ENCODE measurements around the gene FLNB.
A peak's percentile ranks its signal among the peaks of the same experiment; 100 is the strongest.

Gene FLNB

GRCh38 chr3:58169371-58169770 is 161.1 kb downstream of the FLNB start:
- DNase-seq: no peak

DNA sequence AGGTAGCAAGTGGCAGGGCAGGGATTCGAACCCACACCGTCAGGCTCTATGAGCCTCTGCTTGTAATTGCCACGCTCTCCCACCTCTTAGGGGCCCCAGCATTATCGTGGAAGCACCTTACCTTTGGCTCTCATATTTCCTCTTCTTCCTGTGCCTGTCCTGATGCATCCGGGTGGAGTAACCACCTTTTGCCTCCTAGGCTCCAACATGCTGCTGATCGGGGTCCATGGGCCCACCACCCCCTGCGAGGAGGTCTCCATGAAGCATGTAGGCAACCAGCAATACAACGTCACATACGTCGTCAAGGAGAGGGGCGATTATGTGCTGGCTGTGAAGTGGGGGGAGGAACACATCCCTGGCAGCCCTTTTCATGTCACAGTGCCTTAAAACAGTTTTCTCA is 162.2 kb downstream of the FLNB start:
- no peak for DNase-seq

GRCh38 chr3:58171126-58171525 is 162.9 kb downstream of the FLNB start:
- no peak for DNase-seq

DNA sequence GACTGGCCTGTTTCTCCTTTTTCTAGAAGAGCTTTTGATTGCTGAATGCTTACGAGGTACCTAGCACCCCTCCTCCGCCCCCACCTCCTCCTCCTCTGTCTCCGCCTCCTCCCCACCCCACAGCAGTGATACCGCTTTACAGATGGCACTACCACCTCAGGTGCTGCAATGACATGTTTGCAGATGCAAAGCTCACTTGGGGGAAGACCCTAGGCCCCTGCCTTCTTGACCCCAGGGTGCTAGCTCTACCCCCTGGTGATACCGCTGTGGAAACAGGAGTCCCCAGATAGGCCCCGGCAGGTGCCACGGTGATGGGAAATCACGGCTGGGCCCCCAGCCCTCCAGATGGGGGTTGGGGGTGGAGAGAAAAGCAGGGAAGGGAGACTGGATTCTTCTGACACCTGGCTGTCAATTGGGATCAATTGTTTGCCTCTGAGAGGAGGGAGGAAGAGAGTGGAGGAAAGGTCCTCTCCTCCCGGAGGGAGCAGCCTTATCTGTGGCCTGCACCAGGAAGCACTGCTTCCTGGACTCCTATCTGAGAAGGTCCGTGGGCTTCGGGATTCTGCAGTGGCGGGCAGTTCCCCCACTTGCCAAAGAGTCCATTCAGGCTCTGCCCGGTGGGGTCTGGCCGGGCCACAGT is 164.9 kb downstream of the FLNB start:
- DNase-seq: no peak

DNA sequence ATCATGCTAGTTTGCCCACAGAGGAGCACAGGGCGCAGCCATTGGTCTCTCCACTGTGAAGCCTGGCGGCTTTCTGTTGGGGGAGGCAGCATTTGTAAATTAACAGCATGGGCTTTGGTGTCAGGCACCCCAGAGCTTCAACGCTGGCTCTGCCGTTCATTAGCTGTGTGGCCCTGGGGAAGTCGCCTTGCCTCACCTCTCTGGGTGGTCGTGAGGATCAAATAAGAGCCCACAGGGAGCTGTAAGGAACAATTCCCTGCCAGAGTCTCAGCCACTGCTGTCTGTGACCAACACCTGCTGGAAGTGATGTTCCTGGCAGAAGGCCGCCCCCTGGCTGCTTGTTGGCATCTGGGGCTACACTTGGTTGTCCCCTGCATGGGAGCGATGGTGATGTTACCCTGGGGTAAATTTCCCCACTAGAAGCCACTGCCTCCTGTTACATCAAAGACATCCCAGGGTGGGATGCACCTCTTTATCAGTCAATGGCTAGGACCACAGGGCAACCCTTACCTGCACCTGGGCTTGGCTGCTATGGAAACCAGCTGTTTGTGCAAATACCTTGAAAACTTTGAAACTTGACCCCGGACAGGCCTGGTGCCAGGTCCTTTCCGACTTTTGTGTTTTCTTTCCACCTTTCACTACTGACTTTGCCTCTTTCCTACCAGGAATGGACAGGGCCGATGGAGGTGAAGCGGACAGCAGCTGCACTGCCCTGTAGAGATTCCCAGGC is 165.6 kb downstream of the FLNB start:
- DNase-seq: no peak

GRCh38 chr3:58175187-58175436 is 166.9 kb downstream of the FLNB start:
- DNase-seq: no peak

GRCh38 chr3:58175437-58176184 is 167.4 kb downstream of the FLNB start:
- DNase-seq: no peak

- DNase-seq: no peak
These were observed 167.9 kb downstream of the FLNB start for GRCh38 chr3:58176185-58176530.

- no peak for DNase-seq
These were observed 168.7 kb downstream of the FLNB start for GRCh38 chr3:58176827-58177489.

DNA sequence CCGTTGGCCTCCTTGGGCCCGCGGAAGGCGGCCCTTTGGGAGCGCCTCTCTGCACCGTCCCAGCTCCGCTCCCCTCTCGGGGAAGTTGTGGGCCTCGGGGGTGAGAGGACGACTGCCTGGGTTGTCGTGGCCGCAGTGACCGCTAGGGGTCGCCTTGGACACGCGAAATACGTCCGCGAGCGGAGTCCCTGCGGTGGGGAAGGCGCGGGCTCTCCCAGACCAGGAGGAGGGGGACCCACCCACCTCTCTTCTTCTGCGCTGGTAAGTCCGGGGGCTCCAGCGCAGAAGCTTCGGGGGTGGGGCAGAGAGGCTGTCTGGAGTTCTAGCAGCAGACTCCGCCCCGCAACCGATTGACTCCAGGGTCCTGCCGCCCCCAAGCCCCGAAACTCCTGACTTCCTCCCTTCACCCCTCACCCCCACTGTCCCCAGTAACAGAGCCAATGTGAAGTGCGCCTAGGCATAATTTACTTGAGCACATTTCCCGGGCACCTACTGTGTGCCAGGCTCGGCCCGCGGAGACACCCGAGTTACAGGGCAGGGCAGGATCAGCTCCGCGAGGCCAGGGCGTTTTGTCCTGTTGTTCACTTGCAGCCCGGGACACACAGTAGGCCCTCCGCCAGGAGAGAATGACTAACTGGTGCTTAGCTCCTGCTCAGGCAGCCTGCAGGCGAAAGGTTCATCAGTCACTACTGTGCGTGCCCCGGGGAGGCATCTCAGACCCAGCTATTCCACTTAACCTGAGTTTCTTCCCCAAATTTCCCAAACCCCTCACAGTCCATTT is 169.7 kb downstream of the FLNB start:
- DNase-seq: peak; percentile 89

DNA sequence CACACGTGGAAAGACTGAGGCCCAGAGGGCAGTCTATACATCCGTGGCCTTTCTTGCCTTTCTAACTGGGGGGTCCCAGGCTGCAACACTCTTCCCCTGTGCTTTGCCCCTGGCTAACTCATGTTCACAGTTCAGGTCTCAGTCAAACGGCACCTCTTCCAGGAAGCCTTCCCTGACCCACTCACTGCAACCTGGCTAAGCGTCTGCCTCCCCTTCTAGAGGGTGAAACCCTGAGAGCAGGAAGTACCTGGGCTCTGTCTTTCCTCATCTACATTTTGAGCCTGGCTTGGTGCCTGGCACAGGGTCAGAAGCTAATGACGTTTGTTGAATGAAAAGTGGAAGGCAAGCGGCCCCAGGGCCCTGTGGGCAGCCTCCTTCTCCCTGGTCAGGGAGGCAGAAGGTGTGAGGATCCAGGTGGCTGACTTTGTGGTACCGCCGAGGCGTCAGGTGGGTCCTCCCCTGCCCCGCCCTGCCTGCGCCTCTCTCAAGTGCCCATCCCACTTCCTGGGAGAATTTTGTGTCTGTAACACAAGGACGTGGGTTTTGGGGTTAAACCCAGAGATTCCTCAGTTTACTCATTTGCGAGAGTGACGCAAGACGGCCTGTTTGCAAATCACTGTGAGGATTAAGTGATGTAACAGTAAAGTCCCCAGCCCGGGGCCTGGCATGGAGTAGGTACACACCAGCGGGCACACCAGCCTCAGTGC is 170.5 kb downstream of the FLNB start:
- no peak for DNase-seq

GRCh38 chr3:58179235-58180098 is 171.2 kb downstream of the FLNB start:
- DNase-seq: no peak

- no peak for DNase-seq
These were observed 172.1 kb downstream of the FLNB start for GRCh38 chr3:58180099-58180880.

DNA sequence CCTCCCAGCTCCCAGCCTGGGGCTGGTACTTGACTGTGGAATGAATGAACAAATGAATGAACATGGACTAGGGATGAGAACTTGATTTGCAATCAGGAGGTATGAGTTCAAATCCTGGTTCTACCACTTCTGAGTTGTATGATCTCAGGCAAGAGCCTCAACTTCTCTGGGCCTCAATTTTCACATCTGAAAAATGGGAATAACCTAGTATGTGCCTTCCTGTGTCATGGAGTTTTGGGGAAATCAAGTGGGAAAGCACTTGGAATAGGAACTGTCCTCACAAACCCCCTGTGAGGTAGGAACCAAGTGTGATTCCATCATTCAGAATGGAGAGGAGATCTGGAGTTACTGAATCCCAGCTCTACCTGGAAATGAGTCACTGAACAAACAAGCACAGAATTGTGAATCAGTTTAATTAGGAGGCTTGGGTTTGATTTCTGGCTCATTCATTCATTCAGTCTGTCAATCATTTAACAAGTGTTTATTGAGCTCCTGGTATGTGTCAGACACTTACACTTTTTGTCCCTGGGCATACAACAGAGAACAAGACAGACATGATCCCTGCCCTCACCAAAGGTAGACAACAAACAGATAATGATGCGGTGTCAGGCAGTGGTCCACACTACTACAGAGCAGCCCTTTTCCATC is 172.8 kb downstream of the FLNB start:
- DNase-seq: no peak

DNA sequence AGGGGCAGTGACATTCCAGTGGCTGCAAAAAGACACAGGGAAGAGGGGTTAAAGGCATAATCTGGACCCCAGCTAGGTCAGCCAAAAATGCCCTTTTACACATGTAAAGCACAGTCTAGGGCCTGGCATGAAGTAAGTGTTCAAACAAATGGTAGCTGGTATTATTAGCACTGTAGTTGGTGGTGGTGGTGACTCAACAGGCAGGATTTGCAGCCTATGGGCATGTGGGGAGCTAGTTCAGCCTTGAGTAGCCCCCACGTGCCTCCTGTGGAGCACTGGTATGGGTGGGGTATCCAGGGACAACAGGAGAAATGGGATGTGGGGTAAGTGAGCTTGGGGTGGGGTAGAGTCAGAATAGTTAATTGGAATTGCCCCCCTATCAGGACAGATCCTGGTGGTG is 175.0 kb downstream of the FLNB start:
- no peak for DNase-seq

DNA sequence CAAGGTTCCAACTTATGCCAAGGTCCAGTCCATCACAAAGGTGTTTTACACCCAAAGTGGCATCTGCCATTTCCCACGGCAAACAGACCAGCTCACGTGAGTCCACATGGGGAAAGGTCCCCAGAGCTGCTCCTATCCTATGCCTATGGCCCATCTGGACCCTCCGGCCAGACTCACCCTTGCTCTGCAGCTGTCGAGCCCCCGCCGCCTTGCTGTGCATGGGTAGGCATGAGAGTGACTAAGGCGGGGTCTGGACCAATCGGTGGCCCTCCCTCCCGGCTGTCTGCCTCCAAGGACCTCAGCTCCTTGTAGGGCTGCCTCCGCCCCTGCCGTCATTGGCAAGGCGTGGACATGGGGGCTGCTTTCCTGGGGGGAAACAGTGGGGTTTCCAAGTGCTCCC is 175.7 kb downstream of the FLNB start:
- DNase-seq: no peak

GRCh38 chr3:58184309-58184981 is 176.2 kb downstream of the FLNB start:
- no peak for DNase-seq

GRCh38 chr3:58184982-58185360 is 176.7 kb downstream of the FLNB start:
- no peak for DNase-seq

GRCh38 chr3:58188173-58188564 is 179.9 kb downstream of the FLNB start:
- no peak for DNase-seq
